Epithelial cell of proximal tubule (primary cell): Measurements from ENCODE around the gene ADGRD1. TPM values are rescaled to one million over a fixed set of nuclear protein-coding genes. Genes with fewer than 3 reads are reported as not detected.

ENCODE experiments used
- DNase-seq: peaks from one replicate; pipeline ENCODE4 v3.0.0-alpha.2; 2011; ENCODE audit warnings: low read depth
- H3K4me3 ChIP-seq: 2 replicates; pipeline ENCODE4 v1.5.1; 2011; ENCODE audit warnings: low read depth, mild to moderate bottlenecking, low read length
- total RNA-seq: library from RNA; depleted of rRNA; stranded (reverse); fragments of >200 nt; gene quantifications from 2 replicates; pipeline ENCODE4 v1.2.3, GENCODE V29; 2015
- TF ChIP-seq, protein P1 (sequence below): conservative IDR thresholded peaks from 2 replicates; pipeline ENCODE4 v1.5.1; 2012; ENCODE audit warnings: low read depth, mild to moderate bottlenecking, low read length

The ADGRD1 gene
- total RNA-seq, 1 donor from 2014 or later = not detected

GRCh38 chr12:131164096-131164872, 210.6 kb downstream of the ADGRD1 start:
- TF ChIP-seq, protein P1, sequence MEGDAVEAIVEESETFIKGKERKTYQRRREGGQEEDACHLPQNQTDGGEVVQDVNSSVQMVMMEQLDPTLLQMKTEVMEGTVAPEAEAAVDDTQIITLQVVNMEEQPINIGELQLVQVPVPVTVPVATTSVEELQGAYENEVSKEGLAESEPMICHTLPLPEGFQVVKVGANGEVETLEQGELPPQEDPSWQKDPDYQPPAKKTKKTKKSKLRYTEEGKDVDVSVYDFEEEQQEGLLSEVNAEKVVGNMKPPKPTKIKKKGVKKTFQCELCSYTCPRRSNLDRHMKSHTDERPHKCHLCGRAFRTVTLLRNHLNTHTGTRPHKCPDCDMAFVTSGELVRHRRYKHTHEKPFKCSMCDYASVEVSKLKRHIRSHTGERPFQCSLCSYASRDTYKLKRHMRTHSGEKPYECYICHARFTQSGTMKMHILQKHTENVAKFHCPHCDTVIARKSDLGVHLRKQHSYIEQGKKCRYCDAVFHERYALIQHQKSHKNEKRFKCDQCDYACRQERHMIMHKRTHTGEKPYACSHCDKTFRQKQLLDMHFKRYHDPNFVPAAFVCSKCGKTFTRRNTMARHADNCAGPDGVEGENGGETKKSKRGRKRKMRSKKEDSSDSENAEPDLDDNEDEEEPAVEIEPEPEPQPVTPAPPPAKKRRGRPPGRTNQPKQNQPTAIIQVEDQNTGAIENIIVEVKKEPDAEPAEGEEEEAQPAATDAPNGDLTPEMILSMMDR = no peak
- H3K4me3 ChIP-seq = no peak overlapping the region
- DNase-seq = no peak

- no peak overlapping the region for H3K4me3 ChIP-seq
- TF ChIP-seq, protein P1 = no peak
- no peak for DNase-seq
Measured at GRCh38 chr12:131166717-131167116, 213.0 kb downstream of the ADGRD1 start.

DNA sequence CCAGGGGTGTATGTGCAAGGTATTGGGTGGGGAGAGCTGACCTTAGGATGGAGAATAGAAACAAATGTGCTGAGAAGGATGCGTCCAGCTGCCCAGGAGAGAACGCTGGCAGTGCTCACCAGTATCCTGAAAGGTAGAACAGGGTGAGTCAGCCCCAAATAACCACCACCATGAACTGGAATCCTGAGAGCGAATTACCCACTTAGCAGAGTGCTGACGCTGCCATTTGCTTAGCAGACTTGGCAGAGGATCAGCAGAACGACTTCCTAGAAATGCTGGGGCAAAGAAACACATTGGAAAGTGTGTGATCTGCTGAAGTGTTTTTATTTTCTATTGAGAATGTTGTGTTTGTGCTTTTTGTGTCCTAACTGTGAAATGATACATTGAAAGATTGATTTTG, 213.6 kb downstream of the ADGRD1 start:
- no peak overlapping the region for H3K4me3 ChIP-seq
- TF ChIP-seq, protein P1 = no peak
- no peak for DNase-seq

- no peak for DNase-seq
- TF ChIP-seq, protein P1 = no peak
- H3K4me3 ChIP-seq = no peak overlapping the region
Measured at GRCh38 chr12:131171029-131171428, 217.3 kb downstream of the ADGRD1 start.

DNA sequence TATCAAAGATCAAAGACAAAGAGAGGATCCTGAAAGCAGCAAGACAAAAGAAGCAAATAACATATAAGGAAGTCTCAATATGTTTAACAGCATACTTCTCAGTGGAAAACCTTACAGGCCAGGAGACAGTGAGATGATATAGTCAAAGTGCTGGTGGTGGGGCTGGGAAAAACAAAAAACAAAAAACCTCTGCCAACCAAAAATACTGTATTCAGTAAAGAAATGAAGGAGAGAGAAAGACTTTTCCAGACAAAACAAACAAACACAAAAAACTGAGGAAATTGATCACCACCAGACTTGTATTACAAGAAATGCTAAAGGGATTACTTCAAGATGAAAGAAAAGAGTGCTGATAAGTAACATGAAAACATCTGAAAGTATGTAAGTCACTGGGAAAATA, 221.2 kb downstream of the ADGRD1 start:
- TF ChIP-seq, protein P1 = no peak
- H3K4me3 ChIP-seq = no peak overlapping the region
- DNase-seq = no peak

DNA sequence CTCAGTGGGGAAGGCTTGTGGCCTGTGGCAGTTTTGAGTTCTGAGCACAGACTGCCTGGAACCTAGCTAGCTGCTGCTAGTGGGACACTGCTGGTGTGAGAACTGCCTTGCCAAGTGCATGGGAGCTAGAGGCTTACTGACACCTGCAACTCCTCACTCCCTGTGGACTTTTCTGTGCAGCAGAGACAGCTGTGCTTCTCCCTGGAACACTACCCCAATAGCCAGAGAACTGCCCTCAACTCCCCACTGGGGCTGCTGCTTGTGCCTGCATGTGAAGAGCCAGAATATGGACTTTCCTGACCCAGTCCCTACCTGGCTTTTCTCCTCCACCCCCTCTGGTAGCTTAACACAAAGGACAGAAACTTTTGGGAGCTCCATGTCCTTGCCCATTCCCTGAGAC, 222.6 kb downstream of the ADGRD1 start:
- no peak for DNase-seq
- H3K4me3 ChIP-seq = no peak overlapping the region
- TF ChIP-seq, protein P1 = no peak

- no peak overlapping the region for H3K4me3 ChIP-seq
- TF ChIP-seq, protein P1 = no peak
- no peak for DNase-seq
Measured at GRCh38 chr12:131176926-131177325, 223.2 kb downstream of the ADGRD1 start.
